Occipital lobe (tissue), 2 donors: ENCODE measurements around the gene LPIN2. TPM values are rescaled to one million over a fixed set of nuclear protein-coding genes. Genes with fewer than 3 reads are reported as not detected.

Source experiments
- DNase-seq: peaks from one replicate; lab custom pipeline; 2025; lab: John Stamatoyannopoulos, UW
- total RNA-seq: library from RNA; depleted of rRNA; stranded (reverse); fragments of >200 nt; gene quantifications from one replicate; pipeline ENCODE4 v1.2.3, GENCODE V29; 2014

LPIN2 gene
- total RNA-seq, 1 donor from 2014 or later, result 39.9 TPM

- no peak for DNase-seq
These were observed 30.3 kb downstream of the LPIN2 start for GRCh38 chr18:2982452-2983269.

DNA sequence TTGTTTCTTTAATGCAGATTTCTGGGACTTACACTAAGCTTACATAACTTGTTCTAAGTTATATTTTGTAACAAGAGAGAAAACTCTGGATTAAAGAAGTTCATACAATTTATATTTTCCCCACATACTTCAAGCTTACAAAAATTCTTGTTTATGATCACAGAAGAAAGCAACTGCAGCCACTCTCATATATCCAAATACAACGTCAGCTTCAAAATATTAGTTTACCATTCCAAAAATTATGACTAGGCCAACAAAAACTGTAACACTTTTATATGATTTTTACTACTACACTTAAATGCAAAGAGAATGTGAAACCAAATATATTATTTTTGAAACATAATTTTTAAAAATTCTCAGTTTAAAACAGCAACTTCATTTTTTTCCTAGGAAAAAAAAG lies 30.9 kb downstream of the LPIN2 start:
- no peak for DNase-seq

DNA sequence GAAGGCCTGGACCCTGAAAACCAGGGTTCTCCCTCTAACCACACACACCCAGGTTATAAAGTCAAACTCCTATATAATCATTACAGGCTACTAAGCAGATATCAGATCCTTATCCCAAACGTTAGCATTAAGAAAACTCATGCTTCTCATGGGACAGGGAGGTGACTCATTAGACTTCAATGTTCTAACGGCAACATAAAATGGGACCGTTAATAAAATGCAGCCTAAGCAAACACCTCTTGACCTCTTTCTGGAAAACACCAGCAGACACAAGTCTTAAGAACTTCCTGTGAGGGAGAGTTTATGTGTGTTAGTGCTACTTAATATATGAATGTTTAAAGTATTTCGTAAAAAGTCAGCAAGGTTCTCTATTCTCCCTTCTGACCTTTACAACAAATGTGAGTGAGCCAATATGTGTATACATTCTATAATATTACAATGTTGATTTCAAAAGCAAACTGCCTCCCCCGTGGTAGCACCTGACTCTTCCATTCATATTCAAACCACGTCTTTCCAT lies 31.7 kb downstream of the LPIN2 start:
- DNase-seq, result no peak

GRCh38 chr18:2979871-2980790 lies 32.8 kb downstream of the LPIN2 start:
- DNase-seq, result no peak

- no peak for DNase-seq
These were observed 33.8 kb downstream of the LPIN2 start for GRCh38 chr18:2979129-2979528.

GRCh38 chr18:2978661-2979106 lies 34.3 kb downstream of the LPIN2 start:
- DNase-seq, result no peak

DNA sequence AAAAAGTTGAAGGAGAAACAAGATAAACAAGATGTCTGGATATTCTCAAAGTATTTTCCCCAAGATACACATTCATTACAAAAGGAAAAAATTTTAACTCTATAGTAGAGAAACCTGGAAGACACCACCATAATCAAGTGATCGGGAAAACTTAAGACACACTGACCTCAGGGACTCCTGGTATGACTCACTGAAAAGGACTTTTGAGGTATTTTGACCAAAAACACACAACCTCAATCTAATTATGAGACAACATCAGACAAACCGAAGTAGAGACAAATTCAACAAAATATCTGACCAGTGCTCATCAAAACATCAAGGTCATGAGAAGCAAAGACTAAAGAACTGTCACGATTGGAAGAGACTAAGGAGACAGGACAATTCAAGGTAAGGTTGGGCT lies 34.7 kb downstream of the LPIN2 start:
- no peak for DNase-seq

GRCh38 chr18:2976218-2977132 lies 36.5 kb downstream of the LPIN2 start:
- no peak for DNase-seq

GRCh38 chr18:2974731-2975130 lies 38.2 kb downstream of the LPIN2 start:
- no peak for DNase-seq

- no peak for DNase-seq
These were observed 41.0 kb downstream of the LPIN2 start for GRCh38 chr18:2971741-2972552.

GRCh38 chr18:2970772-2971659 lies 41.9 kb downstream of the LPIN2 start:
- DNase-seq, result no peak

DNA sequence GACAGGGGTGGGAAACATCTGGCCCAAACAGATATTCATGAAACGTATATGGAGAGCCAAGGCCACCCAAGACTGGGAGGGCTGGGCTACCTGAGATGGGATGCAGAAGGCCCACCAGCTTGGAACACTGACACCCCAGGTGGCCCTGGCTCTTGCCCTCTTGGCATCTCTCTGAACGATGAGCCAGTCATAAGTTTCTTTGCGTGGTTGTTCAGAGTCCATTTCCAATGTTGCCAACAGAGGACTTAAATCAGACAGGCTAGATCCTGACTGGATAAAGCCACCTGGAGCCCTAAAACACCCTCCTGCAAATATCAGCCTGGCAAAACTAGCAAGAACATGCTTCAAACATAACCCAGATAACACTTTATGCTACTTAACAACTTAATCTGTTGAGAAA lies 42.6 kb downstream of the LPIN2 start:
- no peak for DNase-seq

DNA sequence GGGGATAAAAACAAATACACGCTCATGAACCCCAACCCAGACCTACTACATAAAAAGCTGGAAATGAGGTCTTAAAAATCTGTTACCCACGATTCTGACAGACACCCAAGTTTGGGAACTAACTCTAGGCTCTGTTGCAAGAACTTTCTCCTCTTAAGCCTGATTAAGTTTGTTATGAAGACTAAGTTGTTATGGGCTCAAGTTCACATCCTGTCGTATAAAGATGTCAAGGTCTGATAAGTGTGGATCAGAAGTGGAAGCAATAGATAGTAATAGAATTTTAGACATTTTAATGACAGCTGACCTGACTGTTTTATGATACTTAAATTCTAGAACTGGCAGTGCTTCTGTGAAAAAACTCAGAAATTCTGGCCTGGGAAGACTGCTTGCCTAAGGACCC lies 43.2 kb downstream of the LPIN2 start:
- no peak for DNase-seq

GRCh38 chr18:2968606-2969005 lies 44.3 kb downstream of the LPIN2 start:
- DNase-seq, result no peak

GRCh38 chr18:2967820-2968219 lies 45.1 kb downstream of the LPIN2 start:
- DNase-seq, result no peak

- no peak for DNase-seq
These were observed 45.6 kb downstream of the LPIN2 start for GRCh38 chr18:2967357-2967756.

- DNase-seq, result no peak
These were observed 46.4 kb downstream of the LPIN2 start for GRCh38 chr18:2966560-2966959.

DNA sequence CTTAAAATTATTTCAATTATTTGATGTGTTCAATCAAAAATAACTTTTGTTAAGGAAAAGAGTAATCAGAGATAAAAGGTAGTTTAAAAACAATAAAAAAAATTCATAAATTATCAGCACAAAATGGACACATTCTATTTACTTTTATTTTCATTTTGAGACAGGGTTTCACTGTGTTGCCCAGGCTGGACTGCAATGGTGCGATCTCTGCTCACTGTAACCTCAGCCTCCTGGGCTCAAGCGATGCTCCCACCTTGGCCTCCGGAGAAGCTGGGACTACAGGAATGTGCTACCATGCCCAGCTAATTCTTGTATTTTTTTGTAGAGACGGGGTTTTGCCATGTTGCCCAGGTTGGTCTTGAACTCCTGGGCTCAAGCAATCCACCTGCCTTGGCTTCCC lies 47.1 kb downstream of the LPIN2 start:
- no peak for DNase-seq

DNA sequence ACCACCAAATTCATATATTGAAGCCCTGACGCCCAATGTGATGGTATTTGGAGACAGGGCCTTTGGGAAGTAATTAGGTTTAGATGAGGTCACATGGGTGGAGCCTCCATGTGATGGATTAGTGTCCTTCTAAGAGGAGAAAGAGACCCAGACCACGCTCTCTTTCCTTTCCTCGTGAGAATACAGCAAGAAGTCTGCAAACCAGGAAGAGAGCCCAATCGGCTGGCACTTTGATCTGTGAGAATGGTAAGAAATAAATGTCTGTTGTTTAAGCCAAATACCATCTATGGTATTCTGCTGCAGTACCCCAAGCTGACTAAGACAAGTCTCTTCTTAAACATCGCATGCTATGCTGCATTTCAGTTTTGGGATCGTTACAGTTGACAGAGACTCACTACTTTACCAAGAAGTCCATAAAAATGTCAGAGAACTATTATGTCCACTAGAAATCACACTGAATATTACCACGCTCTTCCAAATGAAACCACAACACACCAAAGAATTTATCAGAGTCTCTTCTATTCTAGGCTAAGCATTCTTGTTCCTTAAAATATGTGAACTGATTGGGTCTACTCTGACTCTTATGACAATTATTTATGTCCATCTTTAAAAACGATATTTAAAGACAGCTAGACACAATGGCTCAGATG lies 48.5 kb downstream of the LPIN2 start:
- no peak for DNase-seq
